Endothelial cell of umbilical vein (primary cell): ENCODE results near the gene RBM33. TPM values are rescaled to one million over a fixed set of nuclear protein-coding genes. Genes with fewer than 3 reads are reported as not detected.

ENCODE experiments used
- BruUV-seq: library from RNA; stranded (reverse); fragments of 400-500 nt; replicated peaks from 2 replicates; lab custom pipeline; 2021; lab: Mats Ljungman, UMichigan
- CTCF ChIA-PET: fragments of 300-600, 350-600 bp; sonication (Branson Sonifier 250); formaldehyde crosslinking; loops from one replicate; lab custom pipeline; 2021; ENCODE audit warnings: antibody characterized with exemption, inconsistent platforms; lab: Charles Lee
- POLR2A ChIA-PET: fragments of 300-600, 350-600 bp; sonication (Branson Sonifier 250); formaldehyde crosslinking; loops from one replicate; lab custom pipeline; 2021; ENCODE audit warnings: antibody characterized with exemption, inconsistent platforms; lab: Charles Lee
- DNase-seq: peaks from one replicate; pipeline ENCODE4 v3.0.0-alpha.2; 2011; ENCODE audit warnings: low read depth, low spot score
- FAIRE-seq: peaks from 2 replicates; lab custom pipeline; 2011; peaks lifted over from hg19 to GRCh38; lab: Jason Lieb, UNC
- H2AFZ ChIP-seq: 2 replicates; pipeline ENCODE4 v1.6.0; 2012; ENCODE audit warnings: low read depth, low read length, control low read depth, inconsistent platforms
- H3K27ac ChIP-seq: 2 replicates; pipeline ENCODE4 v1.5.1; 2011; ENCODE audit warnings: low read depth, mild to moderate bottlenecking, control low read depth, low read length, moderate library complexity; ENCODE audit not compliant: insufficient read depth
- H3K27me3 ChIP-seq, 2 experiments: 2 replicates each; pipeline versions ENCODE4 v1.6.0 to v1.6.1; 2011; ENCODE audit warnings: low read length in 2 of 2, mixed read lengths in 1 of 2; ENCODE audit not compliant: control insufficient read depth in 2 of 2, insufficient read depth in 2 of 2
- H3K36me3 ChIP-seq, 2 experiments: 2 replicates in 1 of 2; 3 replicates in 1 of 2; pipeline ENCODE4 v1.5.1; 2011; ENCODE audit warnings: low read length in 2 of 2, mild to moderate bottlenecking in 1 of 2, moderate library complexity in 1 of 2; ENCODE audit not compliant: control insufficient read depth in 2 of 2, insufficient read depth in 2 of 2; ENCODE audit errors: extremely low read depth in 1 of 2
- H3K4me1 ChIP-seq: 3 replicates; pipeline ENCODE4 v1.5.1; 2011; ENCODE audit warnings: mild to moderate bottlenecking, low read length; ENCODE audit not compliant: control insufficient read depth, insufficient read depth; ENCODE audit errors: extremely low read depth
- H3K4me2 ChIP-seq: 2 replicates; pipeline ENCODE4 v1.6.1; 2011; ENCODE audit warnings: low read length, control low read depth, mixed read lengths; ENCODE audit not compliant: insufficient read depth
- H3K4me3 ChIP-seq, 3 experiments: fragments of 200-600 bp in 1 of 3; sonication (generic), shearing (Covaris generic) in 1 of 3; replicated peaks in 1 of 3; 2 replicates each; pipeline ENCODE4 v1.5.1; 2011 to 2016; ENCODE audit warnings: control low read depth in 3 of 3, low read length in 3 of 3, mild to moderate bottlenecking in 2 of 3, inconsistent platforms in 1 of 3, low read depth in 1 of 3, moderate library complexity in 1 of 3; ENCODE audit not compliant: insufficient read depth in 1 of 3
- H3K79me2 ChIP-seq: 2 replicates; pipeline ENCODE4 v1.6.0; 2012; ENCODE audit warnings: low read length, inconsistent platforms; ENCODE audit not compliant: control insufficient read depth, insufficient read depth
- H3K9ac ChIP-seq: replicated peaks from 2 replicates; pipeline ENCODE3; 2011; ENCODE audit warnings: low read length, control low read depth; ENCODE audit not compliant: insufficient read depth; ENCODE audit errors: extremely low read depth
- H3K9me1 ChIP-seq: replicated peaks from 3 replicates; pipeline ENCODE4 v1.6.0; 2011; ENCODE audit warnings: mild to moderate bottlenecking, low read length; ENCODE audit not compliant: control insufficient read depth, insufficient read depth; ENCODE audit errors: extremely low read depth
- H3K9me3 ChIP-seq: replicated peaks from 2 replicates; pipeline ENCODE4 v1.5.1; 2012; ENCODE audit warnings: low read length, inconsistent platforms; ENCODE audit not compliant: control insufficient read depth, insufficient read depth
- H4K20me1 ChIP-seq: replicated peaks from 2 replicates; pipeline ENCODE3; 2011; ENCODE audit warnings: mild to moderate bottlenecking, low read length; ENCODE audit not compliant: control insufficient read depth, insufficient read depth; ENCODE audit errors: extremely low read depth
- EZH2 ChIP-seq: IDR thresholded peaks from 2 replicates; pipeline ENCODE4 v1.6.1; 2012; ENCODE audit warnings: borderline replicate concordance, low read depth, mild to moderate bottlenecking, moderate library complexity, low read length, inconsistent platforms; ENCODE audit not compliant: severe bottlenecking
- FOS ChIP-seq: IDR thresholded peaks from 2 replicates; pipeline ENCODE4 v1.6.1; 2011; ENCODE audit warnings: mild to moderate bottlenecking, low read length, moderate library complexity, borderline replicate concordance; ENCODE audit not compliant: insufficient read depth
- GATA2 ChIP-seq: IDR thresholded peaks from 2 replicates; pipeline ENCODE4 v1.7.0; 2011; ENCODE audit warnings: low read depth, mild to moderate bottlenecking, moderate library complexity, mixed read lengths, low read length; ENCODE audit not compliant: insufficient read length, insufficient read depth
- MYC ChIP-seq: IDR thresholded peaks from one replicate; pipeline ENCODE4 v1.6.1; 2011; ENCODE audit warnings: mild to moderate bottlenecking, low read depth, low read length
- POLR2A ChIP-seq: IDR thresholded peaks from 2 replicates; pipeline ENCODE4 v1.6.1; 2012; ENCODE audit warnings: low read depth, mild to moderate bottlenecking, control low read depth, low read length
- dilution Hi-C: fragments of 300-500 bp; cut with MboI; formaldehyde crosslinking; loops from one replicate; pipeline ENCODE4 v1.15.0; 2019; ENCODE audit warnings: low sequenced_read_pairs; ENCODE audit not compliant: extremely low pct_ligation_motif_present
- intact Hi-C: fragments of 100-400 bp; cut with micrococcal nuclease; formaldehyde crosslinking; loops from one replicate; pipeline ENCODE4 v1.10.0; 2022
- polyA plus RNA-seq, 4 experiments: library from polyadenylated mRNA; depleted of rRNA in 3 of 4; stranded (reverse) in 3 of 4; unstranded in 1 of 4; fragments of >200 nt; gene quantifications; 2 replicates each; pipeline versions ENCODE4 v1.2.1 to v1.2.3, GENCODE V29; 2011 to 2012; ENCODE audit warnings: missing spikeins in 1 of 4
- total RNA-seq: library from RNA; stranded (reverse); gene quantifications from 2 replicates; pipeline ENCODE4 v1.2.3, GENCODE V29; 2021
- TF ChIP-seq, protein P1 (sequence below): IDR thresholded peaks from 2 replicates; pipeline ENCODE4 v1.6.1; 2011; ENCODE audit not compliant: insufficient read depth, insufficient read length

The RBM33 gene
- total and polyA plus RNA-seq, 2 donors (not counting 3 experiments of a cell fraction or from before 2014, with no cell fraction given), result 16.2 to 68.2 TPM

GRCh38 chr7:155747209-155747608 is 102.7 kb downstream of the RBM33 start:
- no TSS peak for BruUV-seq
- FAIRE-seq, result no peak
- Histone ChIP-seq H3K27me3 (no peaks in the 10 kb centered on the region), H2AFZ (no peak overlapping the region), H3K4me3 (no peak overlapping the region), H3K9me1 (no peaks in the 10 kb centered on the region), H3K79me2 (peaks cover 44% of the 10 kb centered on the region), H3K36me3 (peaks cover 16 to 26% of the 10 kb centered on the region in 2 experiments), H3K27ac (no peak overlapping the region), H3K9ac (no peak overlapping the region), H3K4me1 (peaks cover 6% of the 10 kb centered on the region), H3K9me3 (no peaks in the 10 kb centered on the region), H4K20me1 (peaks cover 7% of the 10 kb centered on the region), H3K4me2 (no peak overlapping the region)
- CTCF ChIA-PET, result interaction anchor here (1.1 to 6.6 kb wide), 2 partner anchors 15 to 148 kb away, joined by 3 to 45 read pairs; no protein-coding TSS in a partner anchor
- POLR2A ChIA-PET, result no interaction called here
- DNase-seq, result no peak
- TF ChIP-seq GATA2 (no peak), EZH2 (no peak)
- dilution Hi-C loops (no loop called here), intact Hi-C loops (no loop called here)

- DNase-seq, result no peak
- H3K79me2 ChIP-seq, result peaks cover 63% of the 10 kb centered on the region
- intact Hi-C loops (no loop called here), dilution Hi-C loops (no loop called here)
- ChIA-PET CTCF (interaction anchor here (1.2 kb wide), 1 partner anchor 151 kb away, joined by 4 read pairs; no protein-coding TSS in a partner anchor), POLR2A (no interaction called here)
- FAIRE-seq, result no peak
- H3K9me1 ChIP-seq, result no peaks in the 10 kb centered on the region
- no peak overlapping the region for H3K4me2 ChIP-seq
- peaks cover 13% of the 10 kb centered on the region in 2 experiments for H3K36me3 ChIP-seq
- H2AFZ ChIP-seq, result no peak overlapping the region
- peaks cover 9% of the 10 kb centered on the region for H4K20me1 ChIP-seq
- H3K27ac ChIP-seq, result no peak overlapping the region
- H3K27me3 ChIP-seq, result no peaks in the 10 kb centered on the region
- no peak overlapping the region for H3K4me3 ChIP-seq
- no TSS peak for BruUV-seq
- H3K4me1 ChIP-seq, result peaks cover 6% of the 10 kb centered on the region
- H3K9ac ChIP-seq, result no peak overlapping the region
- no peak for TF ChIP-seq POLR2A
- TF ChIP-seq EZH2, result no peak
- TF ChIP-seq, protein P1, sequence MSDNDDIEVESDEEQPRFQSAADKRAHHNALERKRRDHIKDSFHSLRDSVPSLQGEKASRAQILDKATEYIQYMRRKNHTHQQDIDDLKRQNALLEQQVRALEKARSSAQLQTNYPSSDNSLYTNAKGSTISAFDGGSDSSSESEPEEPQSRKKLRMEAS, result no peak
- TF ChIP-seq FOS, result no peak
- no peak for TF ChIP-seq MYC
- no peak for TF ChIP-seq GATA2
- H3K9me3 ChIP-seq, result no peaks in the 10 kb centered on the region
Measured at GRCh38 chr7:155749578-155749977, 105.1 kb downstream of the RBM33 start.
